Thoracic aorta (tissue), 2 donors: ENCODE results near the gene BRAT1. TPM values are rescaled to one million over a fixed set of nuclear protein-coding genes. Genes with fewer than 3 reads are reported as not detected.

Experiments used
- ATAC-seq: fragments of 150-250 bp; one replicate; pipeline ENCODE4 v1.8.0; 2017; ENCODE audit warnings: low read depth; ENCODE audit not compliant: insufficient number of reproducible peaks, low FRiP score
- DNase-seq: peaks from one replicate; pipeline ENCODE4 v3.0.0-alpha.2; 2020; ENCODE audit warnings: low spot score
- H3K27ac ChIP-seq, 2 donors: fragments of 200-600 bp; sonication (generic); 1 replicate in 1 of 2; 2 replicates in 1 of 2; pipeline ENCODE4 v1.5.1; 2016; ENCODE audit warnings: mild to moderate bottlenecking in 2 of 2, moderate library complexity in 2 of 2
- H3K27me3 ChIP-seq: fragments of 200-600 bp; sonication (generic); replicated peaks from 2 replicates; pipeline ENCODE4 v1.6.0; 2016; ENCODE audit warnings: mild to moderate bottlenecking; ENCODE audit not compliant: insufficient read depth
- H3K36me3 ChIP-seq: fragments of 200-600 bp; sonication (generic); one replicate; pipeline ENCODE4 v1.5.1; 2016
- H3K4me1 ChIP-seq, 2 donors: fragments of 200-600 bp; sonication (generic); 1 replicate in 1 of 2; 2 replicates in 1 of 2; pipeline versions ENCODE4 v1.5.1 to v1.6.0; 2016; ENCODE audit warnings: low read depth in 2 of 2, mild to moderate bottlenecking in 1 of 2; ENCODE audit not compliant: control insufficient read depth in 1 of 2
- H3K4me3 ChIP-seq: fragments of 200-600 bp; sonication (generic); 2 replicates; pipeline ENCODE4 v1.5.1; 2016; ENCODE audit warnings: mild to moderate bottlenecking
- H3K9me3 ChIP-seq: fragments of 200-600 bp; sonication (generic); 2 replicates; pipeline ENCODE4 v1.5.1; 2016
- CTCF ChIP-seq: fragments of 200-600 bp; sonication (generic); IDR thresholded peaks from one replicate; pipeline ENCODE4 v1.5.1; 2019; ENCODE audit warnings: antibody characterized with exemption
- total RNA-seq, 2 donors: library from RNA; depleted of rRNA; stranded (reverse); fragments of >200 nt; gene quantifications; one replicate each; pipeline versions ENCODE4 v1.1.0 to v1.2.3, GENCODE V29; 2016

BRAT1 gene
- total RNA-seq, 2 donors from 2014 or later: 28.8 to 43.6 TPM

GRCh38 chr7:2507917-2508306 lies 47.4 kb downstream of the BRAT1 start:
- Histone ChIP-seq H3K27ac (no peak overlapping the region), H3K27me3 (no peaks in the 10 kb centered on the region), H3K4me3 (no peak overlapping the region), H3K9me3 (no peaks in the 10 kb centered on the region), H3K4me1 (peaks cover 6 to 9% of the 10 kb centered on the region in 2 donors), H3K36me3 (no peaks in the 10 kb centered on the region)
- DNase-seq: no peak
- no peak for ATAC-seq
- no peak for TF ChIP-seq CTCF

- no peak for TF ChIP-seq CTCF
- H3K4me3 ChIP-seq: no peak overlapping the region
- no peak overlapping the region for H3K27ac ChIP-seq
- H3K4me1 ChIP-seq: peaks cover 6 to 9% of the 10 kb centered on the region in 2 donors
- no peaks in the 10 kb centered on the region for H3K27me3 ChIP-seq
- H3K9me3 ChIP-seq: no peaks in the 10 kb centered on the region
- no peak for ATAC-seq
- H3K36me3 ChIP-seq: no peaks in the 10 kb centered on the region
- no peak for DNase-seq
Measured at GRCh38 chr7:2507208-2507916, 48.0 kb downstream of the BRAT1 start.

GRCh38 chr7:2505401-2505800 lies 49.9 kb downstream of the BRAT1 start:
- no peak overlapping the region for H3K4me3 ChIP-seq
- no peaks in the 10 kb centered on the region for H3K36me3 ChIP-seq
- H3K27ac ChIP-seq: no peak overlapping the region
- H3K27me3 ChIP-seq: no peaks in the 10 kb centered on the region
- no peak for TF ChIP-seq CTCF
- ATAC-seq (no peak), DNase-seq (no peak)
- no peaks in the 10 kb centered on the region for H3K9me3 ChIP-seq
- H3K4me1 ChIP-seq: peaks cover 1 to 6% of the 10 kb centered on the region in 2 donors

GRCh38 chr7:2504889-2505375 lies 50.4 kb downstream of the BRAT1 start:
- H3K4me1 ChIP-seq: peaks cover 0 to 6% of the 10 kb centered on the region in 2 donors
- DNase-seq: no peak
- no peak for ATAC-seq
- H3K36me3 ChIP-seq: no peaks in the 10 kb centered on the region
- no peaks in the 10 kb centered on the region for H3K9me3 ChIP-seq
- H3K27me3 ChIP-seq: no peaks in the 10 kb centered on the region
- H3K4me3 ChIP-seq: no peak overlapping the region
- H3K27ac ChIP-seq: no peak overlapping the region
- TF ChIP-seq CTCF: no peak

- H3K4me1 ChIP-seq: peaks cover 0 to 6% of the 10 kb centered on the region in 2 donors
- no peak for TF ChIP-seq CTCF
- H3K4me3 ChIP-seq: no peak overlapping the region
- H3K9me3 ChIP-seq: no peaks in the 10 kb centered on the region
- no peaks in the 10 kb centered on the region for H3K27me3 ChIP-seq
- DNase-seq (no peak), ATAC-seq (no peak)
- H3K27ac ChIP-seq: no peak overlapping the region
- H3K36me3 ChIP-seq: no peaks in the 10 kb centered on the region
Measured at GRCh38 chr7:2504128-2504888, 51.0 kb downstream of the BRAT1 start.
